ENCODE measurements around the gene AIF1L.

The AIF1L gene

DNA sequence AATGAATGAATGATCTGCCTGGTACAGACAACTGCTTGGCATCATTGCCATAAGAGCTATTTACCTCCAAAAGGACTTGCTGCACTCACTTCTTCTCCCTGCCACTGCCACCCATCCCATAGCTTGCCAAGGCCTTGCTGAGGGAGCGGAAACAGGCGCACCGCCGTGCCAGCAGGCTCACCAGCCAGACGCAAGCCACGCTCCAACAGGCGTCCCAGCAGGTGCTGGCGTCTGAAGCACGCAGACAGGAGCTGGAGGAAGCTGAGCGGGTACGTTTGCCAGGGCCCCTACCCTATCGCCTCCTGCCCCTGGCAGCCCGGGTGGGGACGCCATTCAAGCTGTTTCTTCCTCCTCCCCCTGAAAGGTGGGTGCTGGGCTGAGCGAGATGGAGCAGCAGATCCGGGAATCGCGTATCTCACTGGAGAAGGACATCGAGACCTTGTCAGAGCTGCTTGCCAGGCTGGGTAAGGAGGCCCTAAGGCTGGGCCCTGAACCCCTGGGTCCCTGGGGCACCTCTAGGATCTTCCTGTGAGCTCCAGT is 8.9 kb upstream of the AIF1L start:
- TF ChIP-seq, protein P1, sequence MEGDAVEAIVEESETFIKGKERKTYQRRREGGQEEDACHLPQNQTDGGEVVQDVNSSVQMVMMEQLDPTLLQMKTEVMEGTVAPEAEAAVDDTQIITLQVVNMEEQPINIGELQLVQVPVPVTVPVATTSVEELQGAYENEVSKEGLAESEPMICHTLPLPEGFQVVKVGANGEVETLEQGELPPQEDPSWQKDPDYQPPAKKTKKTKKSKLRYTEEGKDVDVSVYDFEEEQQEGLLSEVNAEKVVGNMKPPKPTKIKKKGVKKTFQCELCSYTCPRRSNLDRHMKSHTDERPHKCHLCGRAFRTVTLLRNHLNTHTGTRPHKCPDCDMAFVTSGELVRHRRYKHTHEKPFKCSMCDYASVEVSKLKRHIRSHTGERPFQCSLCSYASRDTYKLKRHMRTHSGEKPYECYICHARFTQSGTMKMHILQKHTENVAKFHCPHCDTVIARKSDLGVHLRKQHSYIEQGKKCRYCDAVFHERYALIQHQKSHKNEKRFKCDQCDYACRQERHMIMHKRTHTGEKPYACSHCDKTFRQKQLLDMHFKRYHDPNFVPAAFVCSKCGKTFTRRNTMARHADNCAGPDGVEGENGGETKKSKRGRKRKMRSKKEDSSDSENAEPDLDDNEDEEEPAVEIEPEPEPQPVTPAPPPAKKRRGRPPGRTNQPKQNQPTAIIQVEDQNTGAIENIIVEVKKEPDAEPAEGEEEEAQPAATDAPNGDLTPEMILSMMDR (IDR thresholded peaks at IDR 0.05; ENCODE audit: low read length, missing control alignments): no peak
- H3K4me3 ChIP-seq (replicated peaks; ENCODE audit: low read depth, low read length): no peak overlapping the region
- DNase-seq (ENCODE audit: low read depth): no peak

DNA sequence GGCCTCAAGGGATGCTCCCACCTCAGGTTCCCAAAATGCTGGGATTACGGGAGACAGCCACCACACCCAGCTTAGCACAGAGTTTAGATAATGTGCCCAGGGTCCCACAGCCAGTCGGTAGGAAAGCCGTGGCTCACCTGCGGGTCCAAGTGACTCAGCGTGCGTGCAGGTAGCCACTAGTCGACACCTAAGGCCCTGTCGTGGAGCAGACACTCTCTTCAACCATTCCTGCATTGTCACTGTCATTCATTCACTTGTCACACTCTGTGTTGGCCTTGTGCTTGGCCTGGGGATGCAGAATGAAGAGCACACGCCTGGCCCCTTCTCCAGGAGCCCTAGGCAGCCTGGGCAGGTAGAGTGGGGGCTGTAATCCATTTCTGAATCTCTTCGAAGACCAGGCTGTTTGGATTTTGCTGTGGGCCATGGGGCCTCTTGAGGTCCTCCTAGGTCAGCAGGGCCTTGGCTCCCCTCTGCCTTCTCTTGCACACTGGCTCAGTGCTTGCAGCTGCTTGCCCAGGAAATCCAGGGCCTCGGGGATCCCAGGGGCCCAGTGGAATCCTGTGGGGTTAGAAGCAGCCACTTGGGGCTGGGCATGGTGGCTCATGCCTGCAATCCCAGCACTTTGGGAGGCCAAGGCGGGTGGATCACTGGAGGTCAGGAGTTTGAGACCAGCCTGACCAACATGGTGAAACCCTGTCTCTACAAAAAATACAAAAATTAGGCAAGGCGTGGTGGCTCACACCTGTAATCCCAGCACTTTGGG is 6.1 kb upstream of the AIF1L start:
- TF ChIP-seq, protein P1 (IDR thresholded peaks at IDR 0.05; ENCODE audit: low read length, missing control alignments): no peak
- DNase-seq (ENCODE audit: low read depth): no peak
- H3K4me3 ChIP-seq (replicated peaks; ENCODE audit: low read depth, low read length): no peak overlapping the region

DNA sequence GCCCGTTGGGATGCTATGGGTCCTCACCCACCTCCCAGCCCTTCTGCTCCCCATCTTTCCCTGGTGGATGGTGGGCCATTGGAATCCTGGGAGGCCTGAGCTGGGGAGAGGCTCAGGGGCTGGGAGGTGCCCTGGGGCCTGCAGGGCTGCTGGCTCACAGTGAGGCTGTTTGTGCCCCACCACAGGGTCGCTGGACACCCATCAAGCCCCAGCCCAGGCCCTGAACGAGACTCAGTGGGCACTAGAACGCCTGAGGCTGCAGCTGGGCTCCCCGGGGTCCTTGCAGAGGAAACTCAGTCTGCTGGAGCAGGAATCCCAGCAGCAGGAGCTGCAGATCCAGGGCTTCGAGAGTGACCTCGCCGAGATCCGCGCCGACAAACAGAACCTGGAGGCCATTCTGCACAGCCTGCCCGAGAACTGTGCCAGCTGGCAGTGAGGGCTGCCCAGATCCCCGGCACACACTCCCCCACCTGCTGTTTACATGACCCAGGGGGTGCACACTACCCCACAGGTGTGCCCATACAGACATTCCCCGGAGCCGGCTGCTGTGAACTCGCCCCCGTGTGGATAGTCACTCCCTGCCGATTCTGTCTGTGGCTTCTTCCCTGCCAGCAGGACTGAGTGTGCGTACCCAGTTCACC is 4.9 kb upstream of the AIF1L start:
- no peak overlapping the region for H3K4me3 ChIP-seq (replicated peaks; ENCODE audit: low read depth, low read length)
- no peak for DNase-seq (ENCODE audit: low read depth)
- TF ChIP-seq, protein P1 (IDR thresholded peaks at IDR 0.05; ENCODE audit: low read length, missing control alignments): no peak

DNA sequence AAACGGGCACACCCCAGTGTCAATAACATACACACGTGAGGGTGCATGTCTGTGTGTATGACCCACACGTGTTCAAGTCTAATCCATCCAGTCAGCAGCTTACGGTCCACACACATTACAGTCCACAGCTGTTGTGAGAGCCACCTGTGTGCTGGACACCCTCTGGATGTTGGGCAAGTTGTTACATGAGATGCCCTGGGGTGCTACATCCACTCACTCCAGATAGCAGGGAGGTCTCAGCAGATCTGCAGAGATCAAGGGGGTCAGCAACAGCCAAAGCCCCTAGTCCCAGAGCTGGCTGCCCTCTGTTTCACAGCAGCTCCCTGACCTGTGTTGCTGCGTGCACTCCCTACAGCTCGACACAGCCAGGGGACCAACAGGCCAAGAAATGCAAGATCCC is 4.3 kb upstream of the AIF1L start:
- H3K4me3 ChIP-seq (replicated peaks; ENCODE audit: low read depth, low read length): no peak overlapping the region
- TF ChIP-seq, protein P1 (IDR thresholded peaks at IDR 0.05; ENCODE audit: low read length, missing control alignments): no peak
- no peak for DNase-seq (ENCODE audit: low read depth)

DNA sequence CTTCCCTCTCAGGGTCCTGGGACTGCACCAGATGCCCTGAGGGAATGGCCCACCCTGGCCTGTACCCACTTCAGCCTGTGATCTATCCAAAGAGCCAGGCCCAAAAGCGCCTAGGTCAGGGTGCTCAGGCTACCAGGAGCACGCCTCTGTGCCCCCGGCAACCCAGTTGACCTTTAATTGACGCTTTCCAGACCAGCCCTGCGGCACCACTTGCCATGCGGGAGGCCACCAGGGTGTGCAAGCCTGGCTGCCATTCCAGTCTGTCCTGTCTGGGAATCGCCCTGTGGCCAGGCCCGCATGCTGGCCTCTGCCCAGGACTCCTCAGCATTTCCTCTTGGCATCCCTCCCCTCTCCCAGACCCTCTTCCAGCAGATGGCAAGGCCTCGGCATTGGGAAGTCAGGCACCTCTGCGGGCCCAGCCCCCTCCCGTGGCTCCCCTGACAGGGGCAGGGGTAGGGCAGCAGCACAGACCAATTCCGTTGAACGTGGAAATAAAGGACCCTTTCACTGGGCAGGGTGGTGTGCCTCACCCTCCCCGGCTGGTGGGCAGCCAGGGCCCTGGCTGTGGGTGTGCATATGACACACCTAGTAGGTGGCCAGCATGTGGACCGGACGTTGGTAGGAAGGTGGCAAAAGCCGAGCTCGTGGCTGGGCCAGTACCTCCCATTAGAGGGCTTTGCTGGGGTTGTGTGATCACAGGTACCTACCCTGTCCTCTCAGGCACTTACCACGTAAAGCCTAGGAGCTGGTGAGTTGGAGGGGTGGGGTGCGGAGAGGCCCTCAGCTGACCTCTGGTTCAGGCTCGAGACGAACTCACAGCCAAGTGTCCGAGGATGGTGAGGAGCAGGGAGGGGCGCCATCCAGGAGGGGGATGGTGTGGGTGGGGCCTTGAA is 3.5 kb upstream of the AIF1L start:
- TF ChIP-seq, protein P1 (IDR thresholded peaks at IDR 0.05; ENCODE audit: low read length, missing control alignments): no peak
- no peak overlapping the region for H3K4me3 ChIP-seq (replicated peaks; ENCODE audit: low read depth, low read length)
- no peak for DNase-seq (ENCODE audit: low read depth)

DNA sequence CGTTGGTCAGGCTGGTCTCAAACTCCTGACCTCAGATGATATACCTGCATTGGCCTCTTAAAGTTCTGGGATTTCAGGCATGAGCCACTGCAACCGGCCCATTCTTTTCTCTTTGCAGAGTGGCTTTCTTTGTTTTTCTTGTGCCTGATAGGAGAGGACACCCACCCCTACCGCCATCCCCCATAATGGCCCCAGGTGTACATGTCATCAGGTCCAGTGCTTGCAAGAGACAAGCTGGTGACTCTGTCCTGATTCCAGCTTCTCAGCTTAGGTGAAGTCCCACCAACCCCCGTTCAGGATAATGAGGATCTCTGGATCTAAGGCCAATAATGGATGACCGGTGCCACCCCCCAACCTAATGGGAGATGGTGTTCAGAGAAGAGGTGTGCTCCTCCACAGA is 2.3 kb upstream of the AIF1L start:
- TF ChIP-seq, protein P1 (IDR thresholded peaks at IDR 0.05; ENCODE audit: low read length, missing control alignments): no peak
- no peak overlapping the region for H3K4me3 ChIP-seq (replicated peaks; ENCODE audit: low read depth, low read length)
- no peak for DNase-seq (ENCODE audit: low read depth)
